ENCODE results near the gene CST11. TPM values are rescaled to one million over a fixed set of nuclear protein-coding genes. Genes with fewer than 3 reads are reported as not detected.

CST11 gene
- total RNA-seq, 4 donors from 2014 or later: not detected

DNA sequence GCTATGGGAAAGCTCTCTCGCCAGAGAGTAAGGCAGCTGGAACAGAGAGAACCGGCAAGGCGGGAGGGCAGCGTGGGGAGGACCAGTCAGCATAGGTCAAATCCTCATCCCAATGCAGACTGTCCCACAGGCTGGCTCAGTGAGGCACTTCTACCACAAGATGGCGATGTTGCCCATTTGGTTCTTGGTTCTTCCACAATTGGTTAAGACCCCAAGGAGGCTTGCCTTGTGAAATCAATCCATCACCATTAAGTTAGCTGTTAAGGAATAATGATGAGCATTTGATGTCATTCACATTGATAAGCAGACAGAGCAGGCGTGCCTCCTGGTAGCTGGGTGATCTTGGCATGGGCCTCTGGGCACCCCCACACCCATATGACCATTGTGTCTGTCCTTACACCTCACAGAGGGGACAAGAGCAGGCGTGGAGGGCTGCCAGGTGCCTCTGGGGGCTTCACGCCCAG lies 10.8 kb downstream of the CST11 start:
- 6 to 12% methylated on average over 6 to 8 of the region's 8 CpGs for WGBS, 2 donors
- H3K4me1 ChIP-seq: peaks cover 0 to 12% (median 0%) of the 10 kb centered on the region in 3 donors

DNA sequence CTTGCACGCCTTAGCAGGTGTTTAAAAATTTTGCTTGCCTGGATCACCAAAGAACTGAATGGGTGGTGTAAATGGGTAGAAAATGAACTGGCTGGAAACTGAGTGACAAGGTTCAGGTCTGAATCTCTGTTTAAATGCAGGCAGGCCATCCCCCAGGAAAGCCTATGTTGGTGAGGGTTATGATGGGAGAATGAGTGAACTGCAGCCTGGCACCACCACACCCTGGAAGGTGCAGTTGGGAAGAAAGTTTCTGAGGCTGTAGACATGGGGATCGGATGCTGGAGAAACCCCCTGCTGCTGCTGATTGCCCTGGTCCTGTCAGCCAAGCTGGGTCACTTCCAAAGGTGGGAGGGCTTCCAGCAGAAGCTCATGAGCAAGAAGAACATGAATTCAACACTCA lies 12.7 kb downstream of the CST11 start:
- no peaks in the 10 kb centered on the region for H3K27me3 ChIP-seq
- WGBS, 2 donors: 72 to 100% methylated on average over 1 to 2 of the region's 2 CpGs
- peaks cover 0 to 25% (median 0%) of the 10 kb centered on the region in 3 donors for H3K4me1 ChIP-seq
- no peak for TF ChIP-seq POLR2A (IDR thresholded peaks at IDR 0.05)
- TF ChIP-seq, protein P1, sequence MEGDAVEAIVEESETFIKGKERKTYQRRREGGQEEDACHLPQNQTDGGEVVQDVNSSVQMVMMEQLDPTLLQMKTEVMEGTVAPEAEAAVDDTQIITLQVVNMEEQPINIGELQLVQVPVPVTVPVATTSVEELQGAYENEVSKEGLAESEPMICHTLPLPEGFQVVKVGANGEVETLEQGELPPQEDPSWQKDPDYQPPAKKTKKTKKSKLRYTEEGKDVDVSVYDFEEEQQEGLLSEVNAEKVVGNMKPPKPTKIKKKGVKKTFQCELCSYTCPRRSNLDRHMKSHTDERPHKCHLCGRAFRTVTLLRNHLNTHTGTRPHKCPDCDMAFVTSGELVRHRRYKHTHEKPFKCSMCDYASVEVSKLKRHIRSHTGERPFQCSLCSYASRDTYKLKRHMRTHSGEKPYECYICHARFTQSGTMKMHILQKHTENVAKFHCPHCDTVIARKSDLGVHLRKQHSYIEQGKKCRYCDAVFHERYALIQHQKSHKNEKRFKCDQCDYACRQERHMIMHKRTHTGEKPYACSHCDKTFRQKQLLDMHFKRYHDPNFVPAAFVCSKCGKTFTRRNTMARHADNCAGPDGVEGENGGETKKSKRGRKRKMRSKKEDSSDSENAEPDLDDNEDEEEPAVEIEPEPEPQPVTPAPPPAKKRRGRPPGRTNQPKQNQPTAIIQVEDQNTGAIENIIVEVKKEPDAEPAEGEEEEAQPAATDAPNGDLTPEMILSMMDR (IDR thresholded peaks at IDR 0.05): no peak
- H3K36me3 ChIP-seq: no peaks in the 10 kb centered on the region
- H3K9me3 ChIP-seq: no peaks in the 10 kb centered on the region
- DNase-seq: no peak
- no peak overlapping the region for H3K27ac ChIP-seq
- intact Hi-C loops (cut with DNase I): loop anchor here (5.0 kb wide), 1 partner anchor 167 kb away; the partner anchor contains the start of gene CST9
- no peak overlapping the region for H3K4me3 ChIP-seq

More for the DNA sequence above, 10.8 kb downstream of the CST11 start:
- Histone ChIP-seq H3K36me3 (no peaks in the 10 kb centered on the region), H3K27ac (no peak overlapping the region), H3K4me3 (no peak overlapping the region), H3K27me3 (no peaks in the 10 kb centered on the region), H3K9me3 (no peaks in the 10 kb centered on the region)
- intact Hi-C loops (cut with DNase I): loop anchor here (5.0 kb wide), 1 partner anchor 165 kb away; the partner anchor contains the start of gene CST9
- no peak for DNase-seq
- TF ChIP-seq, protein P1 (IDR thresholded peaks at IDR 0.05): peak; percentile 31 to 86 (median 77)
- no peak for TF ChIP-seq POLR2A (IDR thresholded peaks at IDR 0.05)

DNA sequence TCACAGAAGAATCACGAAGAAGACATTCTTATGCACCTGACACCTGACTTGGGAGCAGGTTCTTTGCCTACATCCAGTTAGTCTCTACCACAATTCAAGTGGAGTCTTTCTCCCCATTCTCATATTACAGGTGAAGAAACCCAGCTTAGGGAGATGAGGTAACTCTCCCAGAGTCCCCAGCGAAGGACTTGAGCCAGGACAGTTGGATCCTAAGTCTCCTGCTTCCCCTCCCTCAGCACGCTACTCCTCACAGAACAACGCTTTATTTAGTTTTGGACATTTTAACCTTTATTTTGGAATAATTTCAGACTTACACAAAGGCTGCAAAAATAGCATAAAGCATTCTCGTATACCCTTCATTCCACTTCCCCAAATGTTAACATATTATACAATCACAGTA lies 14.0 kb downstream of the CST11 start:
- TF ChIP-seq, protein P1 (IDR thresholded peaks at IDR 0.05): no peak
- no peak for TF ChIP-seq POLR2A (IDR thresholded peaks at IDR 0.05)
- DNase-seq: no peak
- Histone ChIP-seq H3K27ac (no peak overlapping the region), H3K27me3 (no peaks in the 10 kb centered on the region), H3K9me3 (no peaks in the 10 kb centered on the region), H3K36me3 (no peaks in the 10 kb centered on the region), H3K4me3 (no peak overlapping the region), H3K4me1 (peaks cover 0 to 25% (median 0%) of the 10 kb centered on the region in 3 donors)
- WGBS, 2 donors: 77 to 78% methylated on average over 5 of the region's 5 CpGs
- intact Hi-C loops (cut with DNase I): no loop called here

DNA sequence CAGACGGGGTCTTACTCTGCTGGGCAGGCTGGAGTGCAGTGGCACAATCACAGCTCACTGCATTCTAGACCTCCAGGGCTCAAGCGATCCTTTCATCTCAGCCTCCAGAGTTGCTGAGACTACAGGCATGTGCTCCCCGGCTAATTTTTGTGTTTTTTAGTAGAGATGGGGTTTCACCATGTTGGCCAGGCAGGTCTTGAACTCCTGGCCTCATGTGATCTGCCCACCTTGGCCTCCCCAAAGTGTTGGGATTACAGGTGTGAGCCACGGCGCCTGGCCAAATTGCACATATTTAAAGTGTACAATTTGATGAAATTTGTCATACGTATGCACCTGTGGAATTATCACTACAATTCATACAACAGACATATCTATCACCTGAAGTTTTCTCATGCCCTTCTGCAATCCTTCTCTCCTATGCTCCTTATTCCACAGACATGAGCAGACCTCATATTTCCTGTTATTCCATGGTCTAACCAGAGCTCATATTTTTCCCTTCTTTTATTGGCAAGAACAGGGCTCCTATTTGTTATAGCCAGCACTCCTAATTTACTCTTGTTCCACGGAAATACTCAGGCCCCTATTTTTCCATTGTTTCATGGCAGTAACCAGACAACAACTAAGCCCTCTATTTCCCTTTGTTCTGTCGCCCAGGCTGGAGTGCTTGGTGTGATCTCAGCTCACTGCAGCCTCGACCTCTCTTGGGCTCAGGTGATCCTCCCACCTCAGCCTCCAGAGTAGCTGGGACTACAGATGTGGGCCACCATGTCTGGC lies 15.4 kb downstream of the CST11 start:
- WGBS, 2 donors: 77 to 80% methylated on average over 9 of the region's 9 CpGs
- TF ChIP-seq, protein P1 (IDR thresholded peaks at IDR 0.05): no peak
- no peak for TF ChIP-seq POLR2A (IDR thresholded peaks at IDR 0.05)
- no peak overlapping the region for H3K4me3 ChIP-seq
- H3K27ac ChIP-seq: peak overlapping the region in 1 of 4 donors; percentile 39
- peaks cover 0 to 25% (median 0%) of the 10 kb centered on the region in 3 donors for H3K4me1 ChIP-seq
- no peaks in the 10 kb centered on the region for H3K36me3 ChIP-seq
- no peaks in the 10 kb centered on the region for H3K9me3 ChIP-seq
- intact Hi-C loops (cut with DNase I): no loop called here
- no peaks in the 10 kb centered on the region for H3K27me3 ChIP-seq
- DNase-seq: no peak

DNA sequence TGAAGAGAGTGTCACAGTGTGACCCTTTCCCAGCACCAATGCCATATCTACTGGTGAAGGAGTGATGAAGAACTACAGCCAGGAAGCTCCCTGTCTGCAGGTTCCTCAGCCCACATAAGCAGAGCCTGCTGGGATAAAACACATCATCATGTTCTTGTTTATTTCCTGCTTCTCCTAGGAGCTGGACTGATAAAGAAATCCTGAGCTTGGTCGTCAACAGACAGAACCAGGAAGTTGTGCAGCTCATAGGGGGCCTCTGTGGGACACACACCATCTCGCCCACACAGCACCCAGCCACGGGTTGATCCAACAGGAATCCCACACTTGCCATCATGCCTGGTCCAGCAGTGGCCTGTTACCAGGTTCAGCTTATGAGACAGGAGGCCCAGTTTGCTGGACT lies 16.0 kb downstream of the CST11 start:
- Histone ChIP-seq H3K36me3 (no peaks in the 10 kb centered on the region), H3K9me3 (no peaks in the 10 kb centered on the region), H3K4me3 (no peak overlapping the region), H3K27me3 (no peaks in the 10 kb centered on the region), H3K4me1 (peaks cover 0 to 18% (median 0%) of the 10 kb centered on the region in 3 donors), H3K27ac (peak overlapping the region in 1 of 4 donors; percentile 39)
- 48 to 50% methylated on average over 3 of the region's 3 CpGs for WGBS, 2 donors
- no peak for DNase-seq
- intact Hi-C loops (cut with DNase I): no loop called here
- TF ChIP-seq, protein P1 (IDR thresholded peaks at IDR 0.05): no peak
- TF ChIP-seq POLR2A (IDR thresholded peaks at IDR 0.05): no peak

Measured in esophagus squamous epithelium (tissue), 5 donors.